NCI-H82 treated with DMSO at 0.1 percent for 48 hours (cell line): ENCODE measurements around the gene ISG20.

Experiments used
- DNase-seq: peaks from one replicate; lab custom pipeline; 2025; ENCODE audit not compliant: unreplicated experiment; lab: John Stamatoyannopoulos, UW

The ISG20 gene

GRCh38 chr15:88653200-88654064, 14.6 kb downstream of the ISG20 start:
- no peak for DNase-seq

GRCh38 chr15:88654430-88655102, 15.8 kb downstream of the ISG20 start:
- DNase-seq = no peak

GRCh38 chr15:88655103-88655553, 16.3 kb downstream of the ISG20 start:
- DNase-seq = no peak

GRCh38 chr15:88655800-88656488, 17.1 kb downstream of the ISG20 start:
- no peak for DNase-seq

- no peak for DNase-seq
Observed at GRCh38 chr15:88656760-88657221, 18.0 kb downstream of the ISG20 start.

GRCh38 chr15:88657326-88658069, 18.7 kb downstream of the ISG20 start:
- DNase-seq = no peak

GRCh38 chr15:88658070-88658965, 19.5 kb downstream of the ISG20 start:
- no peak for DNase-seq

GRCh38 chr15:88658972-88659931, 20.4 kb downstream of the ISG20 start:
- no peak for DNase-seq

- DNase-seq = no peak
Observed at GRCh38 chr15:88661041-88661700, 22.4 kb downstream of the ISG20 start.

- no peak for DNase-seq
Observed at GRCh38 chr15:88661761-88662556, 23.1 kb downstream of the ISG20 start.

GRCh38 chr15:88663141-88663621, 24.4 kb downstream of the ISG20 start:
- no peak for DNase-seq

GRCh38 chr15:88664151-88664778, 25.4 kb downstream of the ISG20 start:
- DNase-seq = no peak

GRCh38 chr15:88674661-88675060, 35.8 kb downstream of the ISG20 start:
- peak; percentile 94 for DNase-seq

- DNase-seq = no peak
Observed at GRCh38 chr15:88678755-88679154, 39.9 kb downstream of the ISG20 start.

- DNase-seq = no peak
Observed at GRCh38 chr15:88680241-88681001, 41.6 kb downstream of the ISG20 start.

- no peak for DNase-seq
Observed at GRCh38 chr15:88681610-88682221, 42.9 kb downstream of the ISG20 start.
